B cell (primary cell): Measurements from ENCODE around the gene SLC39A8. TPM values are rescaled to one million over a fixed set of nuclear protein-coding genes. Genes with fewer than 3 reads are reported as not detected.

Experiments
- ATAC-seq: fragments of 200-7000 bp; cut with Tn5 transposase; one replicate; pipeline ENCODE4 v1.10.0; 2021; ENCODE audit warnings: low read depth, mild to moderate bottlenecking, moderate number of reproducible peaks, moderate library complexity
- CTCF ChIA-PET: fragments of 350-600 bp; sonication (Branson Sonifier 250); formaldehyde crosslinking; loops from one replicate; lab custom pipeline; 2021; ENCODE audit warnings: antibody characterized with exemption, inconsistent platforms; lab: Charles Lee
- POLR2A ChIA-PET: fragments of 350-600 bp; sonication (Branson Sonifier 250); formaldehyde crosslinking; loops from one replicate; lab custom pipeline; 2021; ENCODE audit warnings: antibody characterized with exemption; lab: Charles Lee
- DNase-seq: peaks from one replicate; pipeline ENCODE4 v3.0.0; 2013
- H2AFZ ChIP-seq: 2 replicates; pipeline ENCODE4 v1.6.1; 2012; ENCODE audit warnings: mild to moderate bottlenecking, low read depth, low read length; ENCODE audit not compliant: insufficient read depth, poor library complexity, severe bottlenecking
- H3K27ac ChIP-seq, 2 donors: 1 replicate in 1 of 2; 2 replicates in 1 of 2; pipeline ENCODE4 v1.5.1; 2012 to 2013; ENCODE audit warnings: low read length in 2 of 2, mild to moderate bottlenecking in 2 of 2, moderate library complexity in 1 of 2
- H3K27me3 ChIP-seq, 4 experiments: fragments of 200-600 bp in 1 of 4; sonication (generic) in 1 of 4; replicated peaks in 1 of 4; 1 replicate in 2 of 4; 2 replicates in 2 of 4; pipeline versions ENCODE4 v1.6.1 to v1.7.0; 2013 to 2016; ENCODE audit warnings: low read length in 3 of 4, mild to moderate bottlenecking in 2 of 4, mixed read lengths in 1 of 4, moderate library complexity in 1 of 4; ENCODE audit not compliant: insufficient read depth in 4 of 4, control insufficient read depth in 3 of 4; ENCODE audit errors: control extremely low read depth in 1 of 4
- H3K36me3 ChIP-seq, 2 experiments: replicated peaks in 1 of 2; 1 replicate in 1 of 2; 2 replicates in 1 of 2; pipeline versions ENCODE4 v1.6.1 to v1.7.1; 2013; ENCODE audit warnings: low read length in 1 of 2; ENCODE audit not compliant: insufficient read depth in 2 of 2, control insufficient read depth in 1 of 2; ENCODE audit errors: control extremely low read depth in 1 of 2, extremely low read depth in 1 of 2
- H3K4me1 ChIP-seq, 2 donors: fragments of 200-600 bp in 1 of 2; sonication (generic) in 1 of 2; 1 replicate in 1 of 2; 2 replicates in 1 of 2; pipeline versions ENCODE4 v1.5.1 to v1.6.1; 2013 to 2017; ENCODE audit warnings: low read length in 2 of 2; ENCODE audit not compliant: control insufficient read depth in 2 of 2, insufficient read depth in 2 of 2
- H3K4me2 ChIP-seq: replicated peaks from 2 replicates; pipeline ENCODE3; 2012; ENCODE audit warnings: mild to moderate bottlenecking, low read depth, low read length; ENCODE audit not compliant: poor library complexity, severe bottlenecking
- H3K4me3 ChIP-seq, 5 experiments: fragments of 200-600 bp in 1 of 5; sonication (generic) in 1 of 5; 1 replicate in 3 of 5; 2 replicates in 2 of 5; pipeline versions ENCODE4 v1.5.1 to v1.7.0; 2011 to 2016; ENCODE audit warnings: low read length in 4 of 5, mild to moderate bottlenecking in 4 of 5, low read depth in 2 of 5, control low read depth in 1 of 5, moderate library complexity in 1 of 5; ENCODE audit not compliant: insufficient read depth in 1 of 5; ENCODE audit errors: control extremely low read depth in 1 of 5, extremely low read depth in 1 of 5
- H3K79me2 ChIP-seq: fragments of 200-600 bp; sonication (generic); one replicate; pipeline ENCODE4 v1.6.0; 2016; ENCODE audit warnings: low read length; ENCODE audit not compliant: control insufficient read depth, insufficient read depth
- H3K9ac ChIP-seq: fragments of 200-600 bp; sonication (generic); 2 replicates; pipeline ENCODE4 v1.6.1; 2017; ENCODE audit warnings: mild to moderate bottlenecking, low read length, moderate library complexity
- H3K9me3 ChIP-seq, 3 donors: one replicate each; pipeline versions ENCODE4 v1.6.1 to v1.7.1; 2013; ENCODE audit warnings: low read length in 2 of 3; ENCODE audit not compliant: control insufficient read depth in 2 of 3, insufficient read depth in 1 of 3; ENCODE audit errors: control extremely low read depth in 1 of 3
- H4K20me1 ChIP-seq: 2 replicates; pipeline ENCODE4 v1.6.0; 2012; ENCODE audit warnings: mild to moderate bottlenecking, low read length; ENCODE audit not compliant: insufficient read depth, control insufficient read depth, poor library complexity, severe bottlenecking
- H3K27ac Mint-ChIP-seq: one replicate; pipeline ENCODE4 v1.8.0; 2021; ENCODE audit warnings: mixed read lengths
- H3K27me3 Mint-ChIP-seq: one replicate; pipeline ENCODE4 v1.8.0; 2021; ENCODE audit warnings: mixed read lengths
- H3K4me1 Mint-ChIP-seq: one replicate; pipeline ENCODE4 v1.8.0; 2021; ENCODE audit warnings: mixed read lengths
- H3K4me3 Mint-ChIP-seq: one replicate; pipeline ENCODE4 v1.8.0; 2021; ENCODE audit warnings: mixed read lengths
- H3K9me3 Mint-ChIP-seq: one replicate; pipeline ENCODE4 v1.8.0; 2022; ENCODE audit warnings: mixed read lengths; ENCODE audit not compliant: insufficient read depth
- CTCF ChIP-seq: fragments of 200-600 bp; IDR thresholded peaks from one replicate; pipeline ENCODE4 v1.8.0; 2022; ENCODE audit warnings: antibody characterized with exemption, mild to moderate bottlenecking
- EZH2 ChIP-seq: IDR thresholded peaks from 2 replicates; pipeline ENCODE4 v1.6.1; 2012; ENCODE audit warnings: borderline replicate concordance, low read depth, mild to moderate bottlenecking, moderate library complexity, low read length; ENCODE audit not compliant: insufficient read depth, poor library complexity, severe bottlenecking
- WGBS: methylation state at CpG from one replicate; pipeline ENCODE4 v1.1.5; 2013; ENCODE audit warnings: missing lambda C conversion rate; ENCODE audit not compliant: insufficient coverage; 5-methylcytosine and 5-hydroxymethylcytosine counted together
- intact Hi-C: fragments of 100-400 bp; cut with micrococcal nuclease; formaldehyde crosslinking; loops from one replicate; pipeline ENCODE4 v1.10.0; 2022
- polyA plus RNA-seq: library from polyadenylated mRNA; depleted of rRNA; stranded (reverse); fragments of >200 nt; gene quantifications from 2 replicates; pipeline ENCODE4 v1.2.3, GENCODE V29; 2012
- total RNA-seq, 2 donors: library from RNA; stranded (reverse); fragments of 120-200 nt in 1 of 2; gene quantifications; 1 replicate in 1 of 2; 2 replicates in 1 of 2; pipeline versions ENCODE4 v1.2.3 to v1.2.4, GENCODE V29; 2013 to 2022

The SLC39A8 gene
- total and polyA plus RNA-seq, 2 donors (not counting 1 experiment from before 2014, with no cell fraction given), result 2.4 to 8.4 TPM

- Histone ChIP-seq H3K9ac (no peak overlapping the region), H3K4me1 (no peaks in the 10 kb centered on the region), H3K9me3 (no peaks in the 10 kb centered on the region), H2AFZ (no peak overlapping the region), H3K4me2 (no peak overlapping the region), H3K79me2 (no peaks in the 10 kb centered on the region), H3K4me3 (no peak overlapping the region), H3K27me3 (no peaks in the 10 kb centered on the region), H3K27ac (no peak overlapping the region), H3K36me3 (peaks cover 0 to 2% of the 10 kb centered on the region in 2 experiments), H4K20me1 (no peaks in the 10 kb centered on the region)
- TF ChIP-seq CTCF (no peak), EZH2 (no peak)
- intact Hi-C loops, result no loop called here
- no peak overlapping the region for H3K27ac Mint-ChIP-seq
- no peaks in the 10 kb centered on the region for H3K27me3 Mint-ChIP-seq
- no peaks in the 10 kb centered on the region for H3K4me1 Mint-ChIP-seq
- WGBS, result 100% methylated on average over 5 of the region's 8 CpGs
- no peak overlapping the region for H3K4me3 Mint-ChIP-seq
- no peaks in the 10 kb centered on the region for H3K9me3 Mint-ChIP-seq
- DNase-seq (no peak), ATAC-seq (no peak)
- CTCF ChIA-PET, result interaction anchor here (0.6 kb wide), 1 partner anchor 159 kb away, joined by 5 read pairs; no protein-coding TSS in a partner anchor
- POLR2A ChIA-PET, result no interaction called here
These were observed 73.0 kb downstream of the SLC39A8 start for GRCh38 chr4:102272318-102272717.

- ATAC-seq, result no peak
- H3K4me3 Mint-ChIP-seq, result no peak overlapping the region
These were observed 76.9 kb downstream of the SLC39A8 start for GRCh38 chr4:102268355-102268754.

More at GRCh38 chr4:102268355-102268754, 76.9 kb downstream of the SLC39A8 start:
- Histone ChIP-seq H3K79me2 (no peaks in the 10 kb centered on the region), H3K4me2 (no peak overlapping the region), H3K9ac (no peak overlapping the region), H2AFZ (no peak overlapping the region), H4K20me1 (no peaks in the 10 kb centered on the region), H3K4me1 (no peaks in the 10 kb centered on the region), H3K9me3 (no peaks in the 10 kb centered on the region), H3K27me3 (no peaks in the 10 kb centered on the region), H3K27ac (no peak overlapping the region), H3K4me3 (no peak overlapping the region), H3K36me3 (peaks cover 0 to 2% of the 10 kb centered on the region in 2 experiments)
- POLR2A ChIA-PET, result no interaction called here
- CTCF ChIA-PET, result interaction anchor here (1.4 kb wide), 1 partner anchor 9 kb away, joined by 5 read pairs; no protein-coding TSS in a partner anchor
- H3K4me1 Mint-ChIP-seq, result no peaks in the 10 kb centered on the region
- intact Hi-C loops, result loop anchor here (10.0 kb wide), 1 partner anchor 1364 kb away; no protein-coding TSS in a partner anchor
- H3K9me3 Mint-ChIP-seq, result no peaks in the 10 kb centered on the region
- no peak for DNase-seq
- no peak for TF ChIP-seq EZH2
- no peak for TF ChIP-seq CTCF
- no peak overlapping the region for H3K27ac Mint-ChIP-seq
- H3K27me3 Mint-ChIP-seq, result no peaks in the 10 kb centered on the region
